Liver (tissue), 9 donors: ENCODE results near the gene ACAT2. TPM values are rescaled to one million over a fixed set of nuclear protein-coding genes. Genes with fewer than 3 reads are reported as not detected.

Source experiments
- DNase-seq: peaks from one replicate; pipeline ENCODE4 v3.0.0-alpha.2; 2017; ENCODE audit warnings: low spot score
- H3K27ac ChIP-seq, 2 donors: one replicate each; pipeline ENCODE4 v1.7.0; 2013; ENCODE audit warnings: inconsistent platforms in 2 of 2, low read length in 2 of 2, control low read depth in 1 of 2, low read depth in 1 of 2, mild to moderate bottlenecking in 1 of 2
- H3K27me3 ChIP-seq, 4 donors: one replicate each; pipeline versions ENCODE4 v1.6.1 to v1.7.0; 2013; ENCODE audit warnings: low read length in 3 of 4, inconsistent platforms in 1 of 4, mild to moderate bottlenecking in 1 of 4, moderate library complexity in 1 of 4; ENCODE audit not compliant: control insufficient read depth in 4 of 4, insufficient read depth in 4 of 4
- H3K36me3 ChIP-seq, 4 donors: one replicate each; pipeline versions ENCODE4 v1.6.1 to v1.7.0; 2013; ENCODE audit warnings: low read length in 3 of 4, mild to moderate bottlenecking in 3 of 4, low read depth in 1 of 4, moderate library complexity in 1 of 4; ENCODE audit not compliant: control insufficient read depth in 4 of 4, insufficient read depth in 3 of 4
- H3K4me1 ChIP-seq, 4 donors: one replicate each; pipeline versions ENCODE4 v1.6.1 to v1.7.0; 2013; ENCODE audit warnings: low read length in 3 of 4, mild to moderate bottlenecking in 3 of 4, moderate library complexity in 1 of 4; ENCODE audit not compliant: control insufficient read depth in 4 of 4, insufficient read depth in 4 of 4
- H3K4me3 ChIP-seq, 3 donors: one replicate each; pipeline versions ENCODE4 v1.6.1 to v1.7.0; 2013; ENCODE audit warnings: low read length in 3 of 3, control low read depth in 1 of 3, low read depth in 1 of 3, mild to moderate bottlenecking in 1 of 3
- H3K9ac ChIP-seq, 2 donors: one replicate each; pipeline ENCODE4 v1.7.0; 2013; ENCODE audit warnings: low read length in 2 of 2, mild to moderate bottlenecking in 2 of 2, moderate library complexity in 2 of 2, control low read depth in 1 of 2, low read depth in 1 of 2
- H3K9me3 ChIP-seq, 4 donors: one replicate each; pipeline versions ENCODE4 v1.6.1 to v1.7.0; 2013; ENCODE audit warnings: low read length in 3 of 4; ENCODE audit not compliant: control insufficient read depth in 4 of 4
- EGR1 ChIP-seq, 2 donors: IDR thresholded peaks; 2 replicates each; pipeline ENCODE4 v1.6.1; 2016 to 2018; ENCODE audit warnings: antibody characterized with exemption in 2 of 2, low read depth in 2 of 2
- FOXA1 ChIP-seq: IDR thresholded peaks from 2 replicates; pipeline ENCODE4 v1.6.1; 2016; ENCODE audit warnings: antibody characterized with exemption
- FOXA2 ChIP-seq: IDR thresholded peaks from 2 replicates; pipeline ENCODE4 v1.6.1; 2016; ENCODE audit warnings: antibody characterized with exemption
- GABPA ChIP-seq, 2 donors: IDR thresholded peaks in 1 of 2; conservative IDR thresholded peaks in 1 of 2; 2 replicates each; pipeline ENCODE4 v1.6.1; 2016; ENCODE audit warnings: antibody characterized with exemption in 2 of 2, mild to moderate bottlenecking in 1 of 2, moderate library complexity in 1 of 2
- HNF4A ChIP-seq, 2 donors: conservative IDR thresholded peaks; 2 replicates each; pipeline ENCODE4 v1.6.1; 2016; ENCODE audit warnings: antibody characterized with exemption in 2 of 2, mild to moderate bottlenecking in 2 of 2
- HNF4G ChIP-seq: IDR thresholded peaks from 2 replicates; pipeline ENCODE4 v1.6.1; 2016; ENCODE audit warnings: antibody characterized with exemption
- JUND ChIP-seq, 2 donors: IDR thresholded peaks; 2 replicates each; pipeline ENCODE4 v1.6.1; 2016; ENCODE audit warnings: antibody characterized with exemption in 2 of 2
- RAD21 ChIP-seq, 2 donors: IDR thresholded peaks; 2 replicates each; pipeline ENCODE4 v1.6.1; 2016; ENCODE audit warnings: antibody characterized with exemption in 2 of 2, mild to moderate bottlenecking in 2 of 2
- RXRA ChIP-seq, 2 donors: IDR thresholded peaks; 2 replicates each; pipeline ENCODE4 v1.6.1; 2017 to 2018; ENCODE audit warnings: antibody characterized with exemption in 2 of 2, mild to moderate bottlenecking in 1 of 2
- SP1 ChIP-seq: IDR thresholded peaks from 2 replicates; pipeline ENCODE4 v1.6.1; 2018; ENCODE audit warnings: antibody characterized with exemption, mild to moderate bottlenecking
- TAF1 ChIP-seq: conservative IDR thresholded peaks from 2 replicates; pipeline ENCODE4 v1.6.1; 2016; ENCODE audit warnings: antibody characterized with exemption, mild to moderate bottlenecking
- YY1 ChIP-seq: IDR thresholded peaks from 2 replicates; pipeline ENCODE4 v1.6.1; 2016; ENCODE audit warnings: antibody characterized with exemption, mild to moderate bottlenecking
- WGBS: extraction: QIAGEN DNeasy Blood & Tissue Kit; methylation state at CpG from one replicate; pipeline ENCODE4 v1.1.7; 2013; 5-methylcytosine and 5-hydroxymethylcytosine counted together
- polyA plus RNA-seq, 2 donors: library from polyadenylated mRNA; stranded (reverse) in 1 of 2; unstranded in 1 of 2; fragments of 200-250 nt in 1 of 2; fragments of >200 nt in 1 of 2; fragmentation: Nextera tagmentation in 1 of 2; extraction: Ambion mirVana in 1 of 2; gene quantifications; one replicate each; pipeline versions ENCODE4 v1.2.1 to v1.2.3, GENCODE V29; 2013 to 2015
- total RNA-seq, 2 donors: library from RNA; depleted of rRNA; stranded (reverse); fragments of >200 nt; gene quantifications; one replicate each; pipeline ENCODE4 v1.2.3, GENCODE V29; 2014
- TF ChIP-seq, protein P1 (sequence below): IDR thresholded peaks from 2 replicates; pipeline ENCODE4 v1.6.1; 2016; ENCODE audit warnings: antibody characterized with exemption, mild to moderate bottlenecking
- TF ChIP-seq, protein P2 (sequence below): IDR thresholded peaks from 2 replicates; pipeline ENCODE4 v1.6.1; 2016; ENCODE audit warnings: antibody characterized with exemption
- TF ChIP-seq, protein P3 (sequence below): IDR thresholded peaks from 2 replicates; pipeline ENCODE4 v1.6.1; 2016; ENCODE audit warnings: antibody characterized with exemption
- TF ChIP-seq, protein P4 (sequence below): fragments of 150-350 bp; IDR thresholded peaks from 2 replicates; pipeline ENCODE4 v1.5.1; 2017; ENCODE audit warnings: improper control_type of control experiment, low read depth, low read length; ENCODE audit not compliant: missing input control
- TF ChIP-seq, protein P5 (sequence below): IDR thresholded peaks from 2 replicates; pipeline ENCODE4 v1.6.1; 2016; ENCODE audit warnings: antibody characterized with exemption
- donor health status: healthy.
- donor health status: healthy.
- donor health status: healthy.
- donor health status: healthy.
- donor health status: healthy.

The ACAT2 gene
- total and polyA plus RNA-seq, 4 donors: 68.2 to 116 (median 94.2) TPM

DNA sequence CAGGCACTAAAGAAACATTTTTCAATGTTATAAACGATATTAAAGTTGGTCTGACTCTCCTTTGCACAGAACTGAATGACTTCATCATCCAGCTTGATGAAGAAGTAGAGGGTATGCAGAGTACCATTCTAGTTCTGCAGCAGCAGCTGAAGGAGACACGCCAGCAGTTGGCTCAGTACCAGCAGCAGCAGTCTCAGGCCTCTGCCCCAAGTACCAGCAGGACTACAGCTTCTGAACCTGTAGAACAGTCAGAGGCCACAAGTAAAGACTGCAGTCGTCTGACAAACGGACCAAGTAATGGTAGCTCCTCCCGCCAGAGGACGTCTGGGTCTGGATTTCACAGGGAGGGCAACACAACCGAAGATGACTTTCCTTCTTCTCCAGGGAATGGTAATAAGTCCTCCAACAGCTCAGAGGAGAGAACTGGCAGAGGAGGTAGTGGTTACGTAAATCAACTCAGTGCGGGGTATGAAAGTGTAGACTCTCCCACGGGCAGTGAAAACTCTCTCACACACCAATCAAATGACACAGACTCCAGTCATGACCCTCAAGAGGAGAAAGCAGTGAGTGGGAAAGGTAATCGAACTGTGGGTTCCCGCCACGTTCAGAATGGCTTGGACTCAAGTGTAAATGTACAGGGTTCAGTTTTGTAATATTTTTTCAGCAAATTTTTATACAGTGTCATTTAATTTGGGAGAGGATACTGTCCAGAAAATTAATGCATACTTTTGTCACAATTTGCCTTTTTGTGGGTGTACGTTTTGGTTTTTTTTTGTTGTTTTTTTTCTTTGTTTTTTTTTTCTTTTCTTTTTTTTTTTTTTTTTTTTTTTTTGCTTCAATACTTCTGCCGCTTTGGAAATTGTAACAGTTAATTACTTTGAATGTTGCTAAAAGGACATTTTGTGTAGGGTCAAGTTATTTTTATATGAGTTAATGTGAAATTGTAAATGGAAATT is 6.6 kb upstream of the ACAT2 start:
- Histone ChIP-seq H3K4me3 (no peak overlapping the region), H3K27me3 (no peaks in the 10 kb centered on the region), H3K9me3 (no peaks in the 10 kb centered on the region), H3K36me3 (peaks cover 10 to 54% (median 43%) of the 10 kb centered on the region in 4 donors), H3K4me1 (no peaks in the 10 kb centered on the region), H3K9ac (no peak overlapping the region), H3K27ac (no peak overlapping the region)
- no peak for DNase-seq
- WGBS: 83% methylated on average over 15 of the region's 15 CpGs
- TF ChIP-seq, protein P1, sequence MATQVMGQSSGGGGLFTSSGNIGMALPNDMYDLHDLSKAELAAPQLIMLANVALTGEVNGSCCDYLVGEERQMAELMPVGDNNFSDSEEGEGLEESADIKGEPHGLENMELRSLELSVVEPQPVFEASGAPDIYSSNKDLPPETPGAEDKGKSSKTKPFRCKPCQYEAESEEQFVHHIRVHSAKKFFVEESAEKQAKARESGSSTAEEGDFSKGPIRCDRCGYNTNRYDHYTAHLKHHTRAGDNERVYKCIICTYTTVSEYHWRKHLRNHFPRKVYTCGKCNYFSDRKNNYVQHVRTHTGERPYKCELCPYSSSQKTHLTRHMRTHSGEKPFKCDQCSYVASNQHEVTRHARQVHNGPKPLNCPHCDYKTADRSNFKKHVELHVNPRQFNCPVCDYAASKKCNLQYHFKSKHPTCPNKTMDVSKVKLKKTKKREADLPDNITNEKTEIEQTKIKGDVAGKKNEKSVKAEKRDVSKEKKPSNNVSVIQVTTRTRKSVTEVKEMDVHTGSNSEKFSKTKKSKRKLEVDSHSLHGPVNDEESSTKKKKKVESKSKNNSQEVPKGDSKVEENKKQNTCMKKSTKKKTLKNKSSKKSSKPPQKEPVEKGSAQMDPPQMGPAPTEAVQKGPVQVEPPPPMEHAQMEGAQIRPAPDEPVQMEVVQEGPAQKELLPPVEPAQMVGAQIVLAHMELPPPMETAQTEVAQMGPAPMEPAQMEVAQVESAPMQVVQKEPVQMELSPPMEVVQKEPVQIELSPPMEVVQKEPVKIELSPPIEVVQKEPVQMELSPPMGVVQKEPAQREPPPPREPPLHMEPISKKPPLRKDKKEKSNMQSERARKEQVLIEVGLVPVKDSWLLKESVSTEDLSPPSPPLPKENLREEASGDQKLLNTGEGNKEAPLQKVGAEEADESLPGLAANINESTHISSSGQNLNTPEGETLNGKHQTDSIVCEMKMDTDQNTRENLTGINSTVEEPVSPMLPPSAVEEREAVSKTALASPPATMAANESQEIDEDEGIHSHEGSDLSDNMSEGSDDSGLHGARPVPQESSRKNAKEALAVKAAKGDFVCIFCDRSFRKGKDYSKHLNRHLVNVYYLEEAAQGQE: no peak
- TF ChIP-seq HNF4G: no peak
- TF ChIP-seq YY1: no peak
- TF ChIP-seq RAD21 (IDR thresholded peaks at IDR 0.05): no peak
- no peak for TF ChIP-seq EGR1 (IDR thresholded peaks at IDR 0.05; ENCODE audit: low read depth in 2 of 2)
- no peak for TF ChIP-seq FOXA1
- no peak for TF ChIP-seq GABPA (IDR thresholded peaks at IDR 0.05 in 1 of 2, conservative IDR thresholded peaks at IDR 0.05 in 1 of 2)
- TF ChIP-seq RXRA (IDR thresholded peaks at IDR 0.05): no peak
- TF ChIP-seq HNF4A (conservative IDR thresholded peaks at IDR 0.05): no peak
- TF ChIP-seq, protein P2, sequence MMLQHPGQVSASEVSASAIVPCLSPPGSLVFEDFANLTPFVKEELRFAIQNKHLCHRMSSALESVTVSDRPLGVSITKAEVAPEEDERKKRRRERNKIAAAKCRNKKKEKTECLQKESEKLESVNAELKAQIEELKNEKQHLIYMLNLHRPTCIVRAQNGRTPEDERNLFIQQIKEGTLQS: no peak
- no peak for TF ChIP-seq JUND (IDR thresholded peaks at IDR 0.05)

DNA sequence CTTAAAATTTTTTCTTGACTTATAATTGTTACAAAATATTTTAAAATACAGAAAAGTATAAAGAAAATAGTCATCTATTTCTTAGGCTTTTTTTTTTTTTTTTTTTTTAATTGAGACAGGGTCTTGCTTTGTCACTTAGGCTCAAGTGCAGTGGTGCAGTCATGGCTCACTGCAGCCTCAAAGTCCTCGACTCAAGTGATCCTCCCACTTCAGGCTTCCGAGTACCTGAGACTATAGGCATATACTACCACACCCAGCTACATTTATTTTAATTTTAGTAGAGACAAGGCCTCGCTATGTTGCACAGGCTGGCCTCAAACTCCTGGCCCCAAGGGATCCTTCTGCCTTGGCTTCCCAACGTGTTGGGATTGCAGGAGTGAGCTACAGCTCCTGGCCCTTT is 5.3 kb upstream of the ACAT2 start:
- H3K36me3 ChIP-seq: peaks cover 8 to 49% (median 37%) of the 10 kb centered on the region in 4 donors
- H3K9ac ChIP-seq: no peak overlapping the region
- peaks cover 0 to 8% (median 3%) of the 10 kb centered on the region in 4 donors for H3K4me1 ChIP-seq
- H3K27me3 ChIP-seq: no peaks in the 10 kb centered on the region
- TF ChIP-seq EGR1 (IDR thresholded peaks at IDR 0.05; ENCODE audit: low read depth in 2 of 2): no peak
- no peak for TF ChIP-seq JUND (IDR thresholded peaks at IDR 0.05)
- TF ChIP-seq, protein P3, sequence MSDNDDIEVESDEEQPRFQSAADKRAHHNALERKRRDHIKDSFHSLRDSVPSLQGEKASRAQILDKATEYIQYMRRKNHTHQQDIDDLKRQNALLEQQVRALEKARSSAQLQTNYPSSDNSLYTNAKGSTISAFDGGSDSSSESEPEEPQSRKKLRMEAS: no peak
- TF ChIP-seq YY1: no peak
- TF ChIP-seq, protein P4, sequence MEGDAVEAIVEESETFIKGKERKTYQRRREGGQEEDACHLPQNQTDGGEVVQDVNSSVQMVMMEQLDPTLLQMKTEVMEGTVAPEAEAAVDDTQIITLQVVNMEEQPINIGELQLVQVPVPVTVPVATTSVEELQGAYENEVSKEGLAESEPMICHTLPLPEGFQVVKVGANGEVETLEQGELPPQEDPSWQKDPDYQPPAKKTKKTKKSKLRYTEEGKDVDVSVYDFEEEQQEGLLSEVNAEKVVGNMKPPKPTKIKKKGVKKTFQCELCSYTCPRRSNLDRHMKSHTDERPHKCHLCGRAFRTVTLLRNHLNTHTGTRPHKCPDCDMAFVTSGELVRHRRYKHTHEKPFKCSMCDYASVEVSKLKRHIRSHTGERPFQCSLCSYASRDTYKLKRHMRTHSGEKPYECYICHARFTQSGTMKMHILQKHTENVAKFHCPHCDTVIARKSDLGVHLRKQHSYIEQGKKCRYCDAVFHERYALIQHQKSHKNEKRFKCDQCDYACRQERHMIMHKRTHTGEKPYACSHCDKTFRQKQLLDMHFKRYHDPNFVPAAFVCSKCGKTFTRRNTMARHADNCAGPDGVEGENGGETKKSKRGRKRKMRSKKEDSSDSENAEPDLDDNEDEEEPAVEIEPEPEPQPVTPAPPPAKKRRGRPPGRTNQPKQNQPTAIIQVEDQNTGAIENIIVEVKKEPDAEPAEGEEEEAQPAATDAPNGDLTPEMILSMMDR: no peak
- no peak for TF ChIP-seq TAF1
- TF ChIP-seq HNF4G: no peak
- TF ChIP-seq SP1: no peak
- TF ChIP-seq FOXA2: no peak
- TF ChIP-seq, protein P5, sequence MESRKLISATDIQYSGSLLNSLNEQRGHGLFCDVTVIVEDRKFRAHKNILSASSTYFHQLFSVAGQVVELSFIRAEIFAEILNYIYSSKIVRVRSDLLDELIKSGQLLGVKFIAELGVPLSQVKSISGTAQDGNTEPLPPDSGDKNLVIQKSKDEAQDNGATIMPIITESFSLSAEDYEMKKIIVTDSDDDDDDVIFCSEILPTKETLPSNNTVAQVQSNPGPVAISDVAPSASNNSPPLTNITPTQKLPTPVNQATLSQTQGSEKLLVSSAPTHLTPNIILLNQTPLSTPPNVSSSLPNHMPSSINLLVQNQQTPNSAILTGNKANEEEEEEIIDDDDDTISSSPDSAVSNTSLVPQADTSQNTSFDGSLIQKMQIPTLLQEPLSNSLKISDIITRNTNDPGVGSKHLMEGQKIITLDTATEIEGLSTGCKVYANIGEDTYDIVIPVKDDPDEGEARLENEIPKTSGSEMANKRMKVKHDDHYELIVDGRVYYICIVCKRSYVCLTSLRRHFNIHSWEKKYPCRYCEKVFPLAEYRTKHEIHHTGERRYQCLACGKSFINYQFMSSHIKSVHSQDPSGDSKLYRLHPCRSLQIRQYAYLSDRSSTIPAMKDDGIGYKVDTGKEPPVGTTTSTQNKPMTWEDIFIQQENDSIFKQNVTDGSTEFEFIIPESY: no peak
- TF ChIP-seq, protein P2: no peak
- TF ChIP-seq RAD21 (IDR thresholded peaks at IDR 0.05): no peak
- H3K27ac ChIP-seq: no peak overlapping the region
- DNase-seq: no peak
- no peak overlapping the region for H3K4me3 ChIP-seq
- H3K9me3 ChIP-seq: no peaks in the 10 kb centered on the region
- 96% methylated on average over 4 of the region's 4 CpGs for WGBS
